ENCODE data around the gene MANSC1. TPM values are rescaled to one million over a fixed set of nuclear protein-coding genes. Genes with fewer than 3 reads are reported as not detected.
A peak's percentile ranks its signal among the peaks of the same experiment; 100 is the strongest.

MANSC1 gene
- total RNA-seq, 1 experiment from 2014 or later = 27.5 TPM

DNA sequence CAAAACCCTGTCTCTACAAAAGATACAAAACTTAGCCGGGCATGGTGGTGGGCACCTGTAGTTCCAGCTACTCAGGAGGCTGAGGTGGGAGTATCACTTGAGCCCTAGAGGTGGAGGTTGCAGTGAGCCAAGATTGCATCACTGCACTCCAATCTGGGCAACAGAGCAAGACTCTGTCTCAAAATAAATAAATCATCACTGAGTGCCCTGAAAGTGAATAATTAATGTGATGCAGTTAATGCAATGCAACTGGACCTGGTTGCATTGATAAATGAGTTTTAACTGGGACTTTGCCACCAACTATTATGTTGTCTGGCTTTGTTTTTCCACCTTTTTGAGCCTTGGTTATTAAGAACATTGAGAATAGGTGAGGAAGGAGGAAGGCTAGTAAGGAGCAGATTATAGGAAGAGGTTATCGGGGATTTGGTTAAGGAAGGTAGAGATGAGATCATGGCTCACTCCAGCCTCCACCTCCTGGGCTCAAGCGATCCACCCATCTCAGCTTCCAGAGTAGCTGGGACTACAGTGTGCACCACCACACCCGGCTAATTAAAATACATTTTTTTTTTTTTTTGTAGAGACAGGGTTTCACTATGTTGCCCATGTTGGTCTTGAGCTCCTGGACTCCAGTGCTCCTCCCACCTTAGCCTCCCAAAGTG lies 14.9 kb upstream of the MANSC1 start:
- no TSS peak for BruUV-seq (replicated peaks)
- DNase-seq = no peak
- CTCF ChIA-PET = no interaction called here
- Histone ChIP-seq H3K9me3 (no peaks in the 10 kb centered on the region; the same call in 1 of the 2 replicates), H3K27me3 (replicated peaks; ENCODE audit: control insufficient read depth, insufficient read depth, low read length) (no peaks in the 10 kb centered on the region), H3K36me3 (ENCODE audit: control insufficient read depth, insufficient read depth, low read length) (no peaks in the 10 kb centered on the region; the same call in 1 of the 2 replicates), H3K4me1 (peaks cover 3% of the 10 kb centered on the region; the same call in 1 of the 2 replicates), H3K4me3 (ENCODE audit: low read depth, low read length) (no peak overlapping the region)
- intact Hi-C loops (cut with micrococcal nuclease; ENCODE audit: unreplicated experiment) = no loop called here
- POLR2A ChIA-PET = interaction anchor here (0.6 to 0.8 kb wide), 2 partner anchors 8 to 324 kb away, joined by 3 to 5 read pairs; partner anchors contain the start of gene BORCS5
- Mint-ChIP-seq H3K36me3 (ENCODE audit: insufficient read depth, unreplicated experiment) (no peaks in the 10 kb centered on the region), H3K27ac (ENCODE audit: unreplicated experiment) (no peak overlapping the region), H3K4me3 (ENCODE audit: unreplicated experiment) (no peak overlapping the region), H3K9me3 (ENCODE audit: unreplicated experiment) (no peaks in the 10 kb centered on the region), H3K4me1 (ENCODE audit: low read depth, unreplicated experiment) (peaks cover 15% of the 10 kb centered on the region), H3K27me3 (ENCODE audit: insufficient read depth, unreplicated experiment) (no peaks in the 10 kb centered on the region)
- TF ChIP-seq, protein P1, sequence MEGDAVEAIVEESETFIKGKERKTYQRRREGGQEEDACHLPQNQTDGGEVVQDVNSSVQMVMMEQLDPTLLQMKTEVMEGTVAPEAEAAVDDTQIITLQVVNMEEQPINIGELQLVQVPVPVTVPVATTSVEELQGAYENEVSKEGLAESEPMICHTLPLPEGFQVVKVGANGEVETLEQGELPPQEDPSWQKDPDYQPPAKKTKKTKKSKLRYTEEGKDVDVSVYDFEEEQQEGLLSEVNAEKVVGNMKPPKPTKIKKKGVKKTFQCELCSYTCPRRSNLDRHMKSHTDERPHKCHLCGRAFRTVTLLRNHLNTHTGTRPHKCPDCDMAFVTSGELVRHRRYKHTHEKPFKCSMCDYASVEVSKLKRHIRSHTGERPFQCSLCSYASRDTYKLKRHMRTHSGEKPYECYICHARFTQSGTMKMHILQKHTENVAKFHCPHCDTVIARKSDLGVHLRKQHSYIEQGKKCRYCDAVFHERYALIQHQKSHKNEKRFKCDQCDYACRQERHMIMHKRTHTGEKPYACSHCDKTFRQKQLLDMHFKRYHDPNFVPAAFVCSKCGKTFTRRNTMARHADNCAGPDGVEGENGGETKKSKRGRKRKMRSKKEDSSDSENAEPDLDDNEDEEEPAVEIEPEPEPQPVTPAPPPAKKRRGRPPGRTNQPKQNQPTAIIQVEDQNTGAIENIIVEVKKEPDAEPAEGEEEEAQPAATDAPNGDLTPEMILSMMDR (IDR thresholded peaks at IDR 0.05; ENCODE audit: insufficient read depth in 1 of 2, low read depth in 1 of 2, low read length in 1 of 2, severe bottlenecking in 1 of 2, unreplicated experiment in 1 of 2) = no peak

DNA sequence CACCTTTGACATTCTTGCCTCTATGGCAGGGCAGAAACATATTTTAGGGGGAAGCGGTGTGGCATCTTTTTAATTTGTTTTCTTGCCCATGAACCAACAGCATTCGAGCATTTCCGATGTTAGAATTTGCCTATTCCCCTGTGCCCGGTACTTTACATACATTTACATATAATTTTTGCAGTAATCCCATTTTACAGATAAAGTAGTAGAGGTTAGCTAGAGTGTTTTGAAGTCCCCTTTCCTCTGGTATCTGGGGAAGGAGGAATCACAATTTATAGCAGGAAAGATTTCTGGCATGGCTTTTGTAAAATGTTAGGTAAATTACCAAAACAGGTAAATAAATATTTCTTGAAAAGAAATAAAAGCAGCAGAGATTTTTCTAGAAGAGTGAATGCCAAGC lies 8.5 kb upstream of the MANSC1 start:
- intact Hi-C loops (cut with micrococcal nuclease; ENCODE audit: unreplicated experiment) = loop anchor here (5.0 kb wide), 2 partner anchors 344 to 359 kb away; partner anchors contain the start of gene CDKN1B
- H3K27me3 Mint-ChIP-seq (ENCODE audit: insufficient read depth, unreplicated experiment) = no peaks in the 10 kb centered on the region
- H3K27me3 ChIP-seq (replicated peaks; ENCODE audit: control insufficient read depth, insufficient read depth, low read length) = no peaks in the 10 kb centered on the region
- peaks cover 12% of the 10 kb centered on the region for H3K4me1 Mint-ChIP-seq (ENCODE audit: low read depth, unreplicated experiment)
- H3K4me1 ChIP-seq = peaks cover 7% of the 10 kb centered on the region; the same call in 1 of the 2 replicates
- ChIA-PET CTCF (interaction anchor here (0.6 to 0.8 kb wide), 3 partner anchors 9 to 341 kb away, joined by 3 read pairs; partner anchors contain the start of gene MANSC1), POLR2A (interaction anchor here (0.6 to 2.2 kb wide), 3 partner anchors 45 to 358 kb away, joined by 4 to 15 read pairs (median 7); no protein-coding TSS in a partner anchor)
- H3K4me3 ChIP-seq (ENCODE audit: low read depth, low read length) = peak overlapping the region; percentile 86
- peak overlapping the region; percentile 96 for H3K27ac Mint-ChIP-seq (ENCODE audit: unreplicated experiment)
- no TSS peak for BruUV-seq (replicated peaks)
- no peaks in the 10 kb centered on the region for H3K9me3 ChIP-seq
- H3K36me3 Mint-ChIP-seq (ENCODE audit: insufficient read depth, unreplicated experiment) = peaks cover 13% of the 10 kb centered on the region
- peak overlapping the region; percentile 94 for H3K4me3 Mint-ChIP-seq (ENCODE audit: unreplicated experiment)
- TF ChIP-seq, protein P1 (IDR thresholded peaks at IDR 0.05; ENCODE audit: insufficient read depth in 1 of 2, low read depth in 1 of 2, low read length in 1 of 2, severe bottlenecking in 1 of 2, unreplicated experiment in 1 of 2) = no peak
- no peaks in the 10 kb centered on the region for H3K9me3 Mint-ChIP-seq (ENCODE audit: unreplicated experiment)
- H3K36me3 ChIP-seq (ENCODE audit: control insufficient read depth, insufficient read depth, low read length) = no peaks in the 10 kb centered on the region; the same call in 1 of the 2 replicates
- DNase-seq = no peak

DNA sequence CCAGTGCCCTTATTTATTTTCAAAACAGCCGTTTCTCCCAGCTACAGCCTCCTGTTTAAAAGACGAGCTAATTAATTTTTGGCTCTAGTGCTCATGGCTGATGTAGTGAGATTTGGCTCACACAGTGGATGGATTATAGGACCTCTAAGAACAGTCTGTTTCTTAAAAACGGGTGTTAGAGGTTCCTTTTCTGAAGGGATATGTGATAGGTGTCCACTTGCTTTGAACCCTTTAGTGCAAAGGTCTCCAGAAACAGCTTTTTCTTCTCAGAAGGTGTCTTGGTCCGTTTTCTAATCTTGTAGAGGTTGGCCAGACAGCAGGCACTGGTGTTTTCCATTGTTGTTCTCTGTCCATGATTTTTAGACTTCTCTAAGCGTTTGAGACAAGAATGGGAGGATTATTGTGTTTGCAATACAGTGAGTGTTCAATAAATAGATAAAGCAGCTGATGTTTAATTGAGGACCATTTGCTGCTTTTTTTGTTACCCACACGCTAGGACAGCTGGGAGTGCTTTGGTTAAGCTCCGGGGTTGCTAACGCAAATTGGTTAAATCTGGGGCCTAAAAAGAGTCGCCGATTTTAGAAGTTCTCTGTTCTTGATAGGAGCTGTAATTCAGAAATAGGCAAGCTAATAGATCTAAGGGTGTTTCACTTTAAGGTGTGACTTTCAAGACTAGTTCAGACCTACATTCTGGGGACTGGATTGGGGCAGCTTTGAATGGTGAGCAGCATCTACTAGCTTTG lies 7.8 kb upstream of the MANSC1 start:
- Mint-ChIP-seq H3K27me3 (ENCODE audit: insufficient read depth, unreplicated experiment) (no peaks in the 10 kb centered on the region), H3K36me3 (ENCODE audit: insufficient read depth, unreplicated experiment) (peaks cover 13% of the 10 kb centered on the region), H3K9me3 (ENCODE audit: unreplicated experiment) (no peaks in the 10 kb centered on the region), H3K27ac (ENCODE audit: unreplicated experiment) (peak overlapping the region; percentile 96), H3K4me1 (ENCODE audit: low read depth, unreplicated experiment) (peaks cover 12% of the 10 kb centered on the region), H3K4me3 (ENCODE audit: unreplicated experiment) (peak overlapping the region; percentile 94)
- no peaks in the 10 kb centered on the region for H3K9me3 ChIP-seq
- peak overlapping the region; percentile 86 for H3K4me3 ChIP-seq (ENCODE audit: low read depth, low read length)
- peaks cover 7% of the 10 kb centered on the region; the same call in 1 of the 2 replicates for H3K4me1 ChIP-seq
- H3K27me3 ChIP-seq (replicated peaks; ENCODE audit: control insufficient read depth, insufficient read depth, low read length) = no peaks in the 10 kb centered on the region
- intact Hi-C loops (cut with micrococcal nuclease; ENCODE audit: unreplicated experiment) = loop anchor here (1.0 to 5.0 kb wide), 4 partner anchors 9 to 359 kb away; partner anchors contain the start of gene CDKN1B
- POLR2A ChIA-PET = interaction anchor here (0.6 to 2.2 kb wide), 11 partner anchors 8 to 609 kb away, joined by 3 to 15 read pairs (median 3); no protein-coding TSS in a partner anchor
- no peaks in the 10 kb centered on the region; the same call in 1 of the 2 replicates for H3K36me3 ChIP-seq (ENCODE audit: control insufficient read depth, insufficient read depth, low read length)
- BruUV-seq (replicated peaks) = TSS peak; percentile 50
- CTCF ChIA-PET = interaction anchor here (0.6 to 1.3 kb wide), 11 partner anchors 8 to 342 kb away, joined by 3 to 7 read pairs (median 4); partner anchors contain the start of genes BCL2L14 and MANSC1
- no peak for DNase-seq
- TF ChIP-seq, protein P1 (IDR thresholded peaks at IDR 0.05; ENCODE audit: insufficient read depth in 1 of 2, low read depth in 1 of 2, low read length in 1 of 2, severe bottlenecking in 1 of 2, unreplicated experiment in 1 of 2) = no peak

Measured in Caco-2 (cell line).